ENCODE data around the gene KAZN.

The KAZN gene

GRCh38 chr1:14949270-14949835 is 350.9 kb downstream of the KAZN start:
- FAIRE-seq (no peak), DNase-seq (ENCODE audit: insufficient read length, low spot score) (no peak)
- TF ChIP-seq CTCF (IDR thresholded peaks at IDR 0.05; ENCODE audit: insufficient read depth, missing control alignments): no peak

GRCh38 chr1:14949836-14950713 is 351.6 kb downstream of the KAZN start:
- no peak for DNase-seq (ENCODE audit: insufficient read length, low spot score)
- TF ChIP-seq CTCF (IDR thresholded peaks at IDR 0.05; ENCODE audit: insufficient read depth, missing control alignments): no peak
- no peak for FAIRE-seq

- DNase-seq (ENCODE audit: insufficient read length, low spot score) (no peak), FAIRE-seq (no peak)
- TF ChIP-seq CTCF (IDR thresholded peaks at IDR 0.05; ENCODE audit: insufficient read depth, missing control alignments): no peak
Observed at GRCh38 chr1:14951766-14952165, 353.3 kb downstream of the KAZN start.

- FAIRE-seq: no peak
- DNase-seq (ENCODE audit: insufficient read length, low spot score): no peak
- no peak for TF ChIP-seq CTCF (IDR thresholded peaks at IDR 0.05; ENCODE audit: insufficient read depth, missing control alignments)
Observed at GRCh38 chr1:14952626-14953314, 354.3 kb downstream of the KAZN start.

GRCh38 chr1:14954210-14954609 is 355.7 kb downstream of the KAZN start:
- TF ChIP-seq CTCF (IDR thresholded peaks at IDR 0.05; ENCODE audit: insufficient read depth, missing control alignments): no peak
- no peak for FAIRE-seq
- DNase-seq (ENCODE audit: insufficient read length, low spot score): no peak

- no peak for FAIRE-seq
- TF ChIP-seq CTCF (IDR thresholded peaks at IDR 0.05; ENCODE audit: insufficient read depth, missing control alignments): no peak
- no peak for DNase-seq (ENCODE audit: insufficient read length, low spot score)
Observed at GRCh38 chr1:14954930-14955329, 356.4 kb downstream of the KAZN start.
